ENCODE results near the gene CUL4B.
"Not testable (repeated sequence)": the region's sequence is repeated elsewhere in the genome, so short reads cannot be mapped to it uniquely, and the experiment has no call there.

The CUL4B gene

GRCh38 chrX:120560842-120561633 lies at the start of gene CUL4B:
CUL4B (minus strand) TSS chrX:120560962; CDS start chrX:120560638, 324 bp downstream.
- Histone ChIP-seq H3K36me3 (ENCODE audit: insufficient read depth, low read length) (peaks cover 7% of the 10 kb centered on the region), H3K27me3 (ENCODE audit: insufficient read depth, low read length) (no peaks in the 10 kb centered on the region), H3K4me1 (ENCODE audit: insufficient read depth, low read length) (peaks cover 15% of the 10 kb centered on the region), H2AFZ (ENCODE audit: low read depth, low read length) (peak within 1 kb of the TSS; percentile 28), H3K4me3 (ENCODE audit: low read length) (peak within 1 kb of the TSS; percentile 70), H3K9me3 (ENCODE audit: low read length) (no peaks in the 10 kb centered on the region)

DNA sequence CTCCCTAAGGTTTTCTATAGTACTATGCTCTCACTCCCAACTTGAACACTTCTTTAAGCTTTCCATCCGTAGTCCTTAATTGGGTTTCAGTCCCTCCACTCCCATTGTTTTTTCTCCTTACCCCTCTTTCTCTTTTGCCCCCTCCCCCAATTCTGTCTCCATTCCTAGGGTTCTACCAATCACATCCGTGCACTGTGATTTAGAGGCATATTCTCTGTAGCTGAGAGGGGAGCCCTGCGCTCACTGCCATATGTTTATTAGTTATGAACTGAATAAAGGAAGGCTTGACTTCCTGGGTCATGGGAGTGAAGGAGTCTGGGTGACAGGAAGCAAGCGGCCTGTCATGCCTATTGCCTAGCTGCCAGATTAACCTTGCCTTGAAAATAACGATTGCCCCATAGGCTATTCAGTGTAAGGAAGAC lies 43.6 kb upstream of the CUL4B start:
- Histone ChIP-seq H3K4me3 (ENCODE audit: low read length) (peak overlapping the region; percentile 63), H3K4me1 (ENCODE audit: insufficient read depth, low read length) (peaks cover 3% of the 10 kb centered on the region), H2AFZ (ENCODE audit: low read depth, low read length) (no peak overlapping the region), H3K9me3 (ENCODE audit: low read length) (no peaks in the 10 kb centered on the region), H3K27me3 (ENCODE audit: insufficient read depth, low read length) (no peaks in the 10 kb centered on the region), H3K36me3 (ENCODE audit: insufficient read depth, low read length) (no peaks in the 10 kb centered on the region)

DNA sequence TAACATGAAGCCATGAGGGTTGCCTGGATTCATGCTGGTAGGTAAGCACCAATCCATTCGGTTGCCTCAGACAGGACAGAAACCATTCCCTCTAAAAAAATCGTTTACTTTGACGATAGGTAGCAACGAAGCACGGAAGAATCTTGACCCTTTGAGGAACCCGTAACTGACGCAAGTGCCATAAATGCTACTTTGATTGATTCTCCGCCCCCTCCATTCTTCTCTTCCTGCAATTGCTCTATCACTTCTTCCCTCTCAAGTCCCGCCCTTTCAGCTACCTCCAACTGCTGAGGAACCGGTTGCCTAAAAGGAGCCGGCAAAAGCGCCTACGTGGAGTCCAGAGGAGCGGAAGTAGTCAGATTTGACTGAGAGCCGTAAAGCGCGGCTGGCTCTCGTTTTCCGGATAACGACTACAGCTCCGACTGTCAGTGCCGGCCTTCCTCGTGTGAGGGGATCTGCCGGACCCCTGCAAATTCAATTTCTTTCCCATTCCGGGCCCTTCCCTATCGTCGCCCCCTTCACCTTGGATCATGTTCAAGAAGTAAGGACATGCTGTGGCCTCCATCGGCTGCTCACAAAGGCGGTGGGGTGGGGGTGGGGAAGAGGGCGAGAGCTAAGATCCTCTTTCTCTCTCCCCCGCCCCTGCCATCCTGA lies 43.1 kb upstream of the CUL4B start, which contains the start of gene MCTS1:
TSS of gene MCTS1 (plus strand) at position 395 of the 654 bp plus-strand sequence. CDS start at position 531, 136 bp downstream.
- H3K4me3 ChIP-seq (ENCODE audit: low read length) = peak within 1 kb of the TSS; percentile 63
- H3K27me3 ChIP-seq (ENCODE audit: insufficient read depth, low read length) = no peaks in the 10 kb centered on the region
- no peaks in the 10 kb centered on the region for H3K9me3 ChIP-seq (ENCODE audit: low read length)
- H3K4me1 ChIP-seq (ENCODE audit: insufficient read depth, low read length) = peaks cover 3% of the 10 kb centered on the region
- H2AFZ ChIP-seq (ENCODE audit: low read depth, low read length) = no peak within 1 kb of the TSS
- H3K36me3 ChIP-seq (ENCODE audit: insufficient read depth, low read length) = no peaks in the 10 kb centered on the region

DNA sequence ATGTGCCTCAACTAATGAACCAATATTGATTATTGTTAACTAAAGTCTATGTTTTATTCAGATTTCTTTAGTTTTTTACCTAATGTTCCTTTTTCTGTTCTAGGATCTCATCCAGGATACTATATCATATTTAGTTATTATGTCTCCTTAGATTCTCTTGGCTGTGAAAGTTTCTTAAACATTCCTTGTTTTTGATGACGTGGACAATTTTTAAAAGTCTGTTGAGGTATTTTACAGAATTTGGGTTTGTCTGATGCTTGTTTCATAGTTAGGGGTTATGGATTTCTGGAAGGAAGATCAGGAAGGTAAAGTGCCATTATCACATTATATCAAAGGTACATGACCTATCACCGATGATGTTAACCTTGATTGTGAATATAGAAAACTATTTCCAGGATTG lies 24.9 kb upstream of the CUL4B start:
- no peak overlapping the region for H2AFZ ChIP-seq (ENCODE audit: low read depth, low read length)
- H3K4me1 ChIP-seq (ENCODE audit: insufficient read depth, low read length) = no peaks in the 10 kb centered on the region
- H3K27me3 ChIP-seq (ENCODE audit: insufficient read depth, low read length) = no peaks in the 10 kb centered on the region
- no peaks in the 10 kb centered on the region for H3K36me3 ChIP-seq (ENCODE audit: insufficient read depth, low read length)
- no peaks in the 10 kb centered on the region for H3K9me3 ChIP-seq (ENCODE audit: low read length)
- no peak overlapping the region for H3K4me3 ChIP-seq (ENCODE audit: low read length)

DNA sequence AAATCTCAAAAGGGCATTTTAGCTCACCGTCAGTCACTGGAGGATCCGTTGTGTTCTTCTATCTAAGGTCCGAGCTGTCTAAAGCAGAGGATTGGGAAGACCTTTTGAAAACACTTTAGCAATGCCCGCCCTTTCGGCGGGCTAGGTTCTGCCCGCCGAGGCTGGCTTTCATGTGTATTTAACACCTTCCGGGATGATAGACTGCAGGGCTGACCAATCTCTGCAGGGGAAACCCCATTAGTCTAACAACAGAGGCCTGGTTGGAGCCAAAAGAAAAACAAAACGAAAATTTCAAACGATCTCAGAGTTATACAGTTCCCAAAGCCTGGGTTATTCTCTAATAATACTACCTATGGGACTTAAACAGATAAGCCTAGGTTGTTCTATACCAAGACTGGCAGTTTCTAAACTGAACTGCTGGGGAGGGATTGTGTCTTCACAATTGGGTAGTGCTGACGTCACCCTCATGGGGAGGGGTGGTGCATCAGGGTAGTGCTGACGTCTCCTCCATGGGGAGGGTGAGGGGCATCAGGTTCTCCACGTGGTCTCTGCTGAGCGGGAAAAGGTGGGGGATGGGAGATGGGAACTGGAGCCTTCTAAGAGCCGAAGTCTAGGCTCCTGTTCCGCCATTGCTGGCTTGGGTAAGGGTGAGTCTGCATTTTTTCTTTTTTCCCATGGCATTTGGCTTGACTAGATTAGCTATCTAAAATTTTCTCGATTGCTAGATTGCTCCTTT lies 14.8 kb upstream of the CUL4B start:
- Histone ChIP-seq H3K4me1 (ENCODE audit: insufficient read depth, low read length) (no peaks in the 10 kb centered on the region), H3K9me3 (ENCODE audit: low read length) (no peaks in the 10 kb centered on the region), H3K27me3 (ENCODE audit: insufficient read depth, low read length) (no peaks in the 10 kb centered on the region), H3K36me3 (ENCODE audit: insufficient read depth, low read length) (no peaks in the 10 kb centered on the region), H2AFZ (ENCODE audit: low read depth, low read length) (no peak overlapping the region), H3K4me3 (ENCODE audit: low read length) (no peak overlapping the region)

DNA sequence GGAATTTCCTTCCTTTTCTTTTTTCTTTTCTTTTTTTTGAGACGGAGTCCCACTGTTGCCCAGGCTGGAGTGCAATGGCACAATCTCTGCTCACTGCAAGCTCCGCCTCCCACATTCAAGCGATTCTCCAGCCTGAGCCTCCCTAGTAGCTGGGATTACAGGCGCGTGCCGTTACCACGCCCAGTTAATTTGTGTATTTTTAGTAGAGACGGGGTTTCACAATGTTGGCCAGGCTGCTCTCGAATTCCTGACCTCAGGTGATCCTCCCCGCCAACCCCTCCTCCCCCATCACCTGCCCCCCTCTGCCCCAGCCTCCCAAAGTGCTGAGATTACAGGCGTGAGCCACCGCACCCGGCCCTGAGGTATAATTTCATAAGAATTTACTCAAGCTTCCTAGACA lies 13.0 kb upstream of the CUL4B start:
- H3K27me3 ChIP-seq (ENCODE audit: insufficient read depth, low read length); H3K9me3 ChIP-seq (ENCODE audit: low read length); H3K4me1 ChIP-seq (ENCODE audit: insufficient read depth, low read length); H3K4me3 ChIP-seq (ENCODE audit: low read length); H2AFZ ChIP-seq (ENCODE audit: low read depth, low read length); H3K36me3 ChIP-seq (ENCODE audit: insufficient read depth, low read length): not testable (repeated sequence)

- no peak overlapping the region for H2AFZ ChIP-seq (ENCODE audit: low read depth, low read length)
- H3K36me3 ChIP-seq (ENCODE audit: insufficient read depth, low read length) = no peaks in the 10 kb centered on the region
- no peaks in the 10 kb centered on the region for H3K27me3 ChIP-seq (ENCODE audit: insufficient read depth, low read length)
- no peaks in the 10 kb centered on the region for H3K4me1 ChIP-seq (ENCODE audit: insufficient read depth, low read length)
- no peaks in the 10 kb centered on the region for H3K9me3 ChIP-seq (ENCODE audit: low read length)
- no peak overlapping the region for H3K4me3 ChIP-seq (ENCODE audit: low read length)
These were observed 9.3 kb upstream of the CUL4B start for GRCh38 chrX:120570011-120570600.

- Histone ChIP-seq H2AFZ (ENCODE audit: low read depth, low read length) (no peak overlapping the region), H3K27me3 (ENCODE audit: insufficient read depth, low read length) (no peaks in the 10 kb centered on the region), H3K4me3 (ENCODE audit: low read length) (no peak overlapping the region), H3K36me3 (ENCODE audit: insufficient read depth, low read length) (no peaks in the 10 kb centered on the region), H3K9me3 (ENCODE audit: low read length) (no peaks in the 10 kb centered on the region), H3K4me1 (ENCODE audit: insufficient read depth, low read length) (no peaks in the 10 kb centered on the region)
These were observed 7.8 kb upstream of the CUL4B start for GRCh38 chrX:120568609-120569008.

DNA sequence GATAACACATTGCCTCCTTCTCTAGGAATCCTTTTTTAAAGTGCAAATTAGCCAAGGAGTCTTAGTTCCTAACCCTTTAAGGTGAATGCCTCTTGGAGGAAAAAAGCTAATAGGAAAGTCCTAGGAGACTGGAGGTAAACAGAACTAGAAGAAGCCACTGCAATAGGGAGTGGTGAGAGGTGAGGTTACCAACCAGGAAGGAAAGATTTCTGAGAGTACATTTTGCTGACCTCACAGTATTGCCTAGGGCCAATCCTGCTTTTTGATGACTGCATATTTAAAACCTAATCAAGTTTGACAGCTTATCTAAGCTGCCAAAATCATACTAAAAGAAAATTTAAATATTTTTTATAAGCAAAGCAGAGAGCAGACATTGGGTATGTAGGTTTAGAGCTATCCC lies 7.3 kb upstream of the CUL4B start:
- no peaks in the 10 kb centered on the region for H3K36me3 ChIP-seq (ENCODE audit: insufficient read depth, low read length)
- no peak overlapping the region for H2AFZ ChIP-seq (ENCODE audit: low read depth, low read length)
- no peaks in the 10 kb centered on the region for H3K9me3 ChIP-seq (ENCODE audit: low read length)
- H3K4me1 ChIP-seq (ENCODE audit: insufficient read depth, low read length) = no peaks in the 10 kb centered on the region
- no peaks in the 10 kb centered on the region for H3K27me3 ChIP-seq (ENCODE audit: insufficient read depth, low read length)
- H3K4me3 ChIP-seq (ENCODE audit: low read length) = no peak overlapping the region

- Histone ChIP-seq H3K27me3 (ENCODE audit: insufficient read depth, low read length) (no peaks in the 10 kb centered on the region), H3K4me3 (ENCODE audit: low read length) (no peak overlapping the region), H3K4me1 (ENCODE audit: insufficient read depth, low read length) (peaks cover 7% of the 10 kb centered on the region), H2AFZ (ENCODE audit: low read depth, low read length) (no peak overlapping the region), H3K36me3 (ENCODE audit: insufficient read depth, low read length) (no peaks in the 10 kb centered on the region), H3K9me3 (ENCODE audit: low read length) (no peaks in the 10 kb centered on the region)
These were observed 6.1 kb upstream of the CUL4B start for GRCh38 chrX:120566817-120567216.

DNA sequence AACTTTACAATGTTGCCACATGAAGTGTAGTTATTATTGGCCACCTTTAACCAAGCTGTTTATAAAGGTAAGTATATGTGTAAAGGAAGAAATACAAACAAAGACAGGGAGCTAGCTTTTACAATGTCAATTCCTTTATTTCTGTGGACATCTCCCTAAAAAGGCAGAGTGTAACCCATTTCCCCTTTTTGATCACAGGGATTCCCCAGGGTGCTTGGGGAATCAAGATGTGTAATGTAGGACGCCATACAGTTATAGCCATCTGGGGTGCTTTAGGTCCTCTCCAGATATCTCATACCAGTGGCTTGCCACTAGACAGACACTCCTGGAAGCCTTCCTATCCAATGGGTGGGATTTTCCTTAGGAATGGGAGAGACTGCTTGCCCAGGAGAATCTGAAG lies 4.2 kb upstream of the CUL4B start:
- no peak overlapping the region for H3K4me3 ChIP-seq (ENCODE audit: low read length)
- H3K27me3 ChIP-seq (ENCODE audit: insufficient read depth, low read length) = no peaks in the 10 kb centered on the region
- no peaks in the 10 kb centered on the region for H3K36me3 ChIP-seq (ENCODE audit: insufficient read depth, low read length)
- peaks cover 7% of the 10 kb centered on the region for H3K4me1 ChIP-seq (ENCODE audit: insufficient read depth, low read length)
- H2AFZ ChIP-seq (ENCODE audit: low read depth, low read length) = no peak overlapping the region
- H3K9me3 ChIP-seq (ENCODE audit: low read length) = no peaks in the 10 kb centered on the region

- Histone ChIP-seq H3K9me3 (ENCODE audit: low read length) (no peaks in the 10 kb centered on the region), H3K4me1 (ENCODE audit: insufficient read depth, low read length) (peaks cover 14% of the 10 kb centered on the region), H3K4me3 (ENCODE audit: low read length) (no peak overlapping the region), H2AFZ (ENCODE audit: low read depth, low read length) (no peak overlapping the region), H3K36me3 (ENCODE audit: insufficient read depth, low read length) (no peaks in the 10 kb centered on the region), H3K27me3 (ENCODE audit: insufficient read depth, low read length) (no peaks in the 10 kb centered on the region)
These were observed 1.8 kb upstream of the CUL4B start for GRCh38 chrX:120562569-120562926.
